ENCODE measurements around the gene CDKN2A.

Gene CDKN2A

DNA sequence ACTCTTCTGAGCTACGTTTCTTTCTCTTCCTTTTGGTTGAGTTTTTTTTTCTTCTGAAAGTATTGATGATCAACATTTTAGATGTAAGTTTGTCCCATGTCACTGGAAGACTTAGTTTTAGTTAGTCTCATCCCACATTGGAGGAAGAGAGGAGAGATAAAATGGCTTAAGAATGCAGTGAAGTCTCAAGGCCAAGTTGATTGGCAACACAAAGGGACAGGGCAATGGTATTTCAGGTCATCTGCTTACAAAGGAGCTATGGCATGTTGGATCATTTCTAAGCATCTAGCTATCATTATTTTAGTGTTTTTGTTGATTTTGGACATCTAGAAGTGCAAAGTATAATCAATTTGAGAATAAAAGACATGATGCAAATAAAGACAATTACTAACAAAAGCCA is 58.6 kb downstream of the CDKN2A start:
- no peak for DNase-seq

GRCh38 chr9:21933865-21934264 is 60.3 kb downstream of the CDKN2A start:
- DNase-seq: no peak

GRCh38 chr9:21933281-21933680 is 60.9 kb downstream of the CDKN2A start:
- DNase-seq: no peak

- DNase-seq: no peak
These were observed 62.8 kb downstream of the CDKN2A start for GRCh38 chr9:21931428-21931827.

GRCh38 chr9:21927752-21928151 is 66.4 kb downstream of the CDKN2A start:
- DNase-seq: no peak

GRCh38 chr9:21923694-21924093 is 70.5 kb downstream of the CDKN2A start:
- no peak for DNase-seq

- no peak for DNase-seq
These were observed 74.5 kb downstream of the CDKN2A start for GRCh38 chr9:21919377-21920362.

Measured in NCI-H510A (cell line).